SK-N-MC (cell line): ENCODE data around the gene TNFAIP2.

ENCODE experiments used
- DNase-seq: peaks from one replicate; pipeline ENCODE4 v3.0.0-alpha.2; 2011; ENCODE audit warnings: low read depth, low spot score
- H3K27ac ChIP-seq: fragments of 200-600 bp; sonication (generic); 2 replicates; pipeline ENCODE4 v1.5.1; 2016; ENCODE audit warnings: mixed run types
- H3K36me3 ChIP-seq: fragments of 200-600 bp; sonication (generic); 2 replicates; pipeline ENCODE4 v1.6.1; 2017; ENCODE audit warnings: antibody characterized with exemption, low read length, mixed read lengths; ENCODE audit not compliant: insufficient read depth
- H3K4me3 ChIP-seq: fragments of 200-600 bp; sonication (generic); 2 replicates; pipeline ENCODE4 v1.5.1; 2016
- H3K9ac ChIP-seq: fragments of 200-600 bp; sonication (generic); 2 replicates; pipeline ENCODE4 v1.8.0; 2017; ENCODE audit warnings: mixed run types, mixed read lengths; ENCODE audit not compliant: insufficient read length
- H3K9me3 ChIP-seq: fragments of 200-600 bp; sonication (generic); 2 replicates; pipeline ENCODE4 v1.6.1; 2017; ENCODE audit warnings: low read depth, mild to moderate bottlenecking, antibody characterized with exemption, low read length, moderate library complexity, mixed read lengths
- EZH2 ChIP-seq: fragments of 200-600 bp; sonication (generic); IDR thresholded peaks from one replicate; pipeline ENCODE4 v1.6.1; 2017; ENCODE audit warnings: antibody characterized with exemption
- FOXP2 ChIP-seq: optimal IDR thresholded peaks from 2 replicates; pipeline ENCODE3; 2011; ENCODE audit warnings: mild to moderate bottlenecking, moderate library complexity; ENCODE audit not compliant: insufficient read depth; ENCODE audit errors: extremely low read length, control extremely low read depth
- POLR2AphosphoS5 ChIP-seq: IDR thresholded peaks from 2 replicates; pipeline ENCODE4 v1.6.1; 2012; ENCODE audit warnings: mild to moderate bottlenecking, low read depth, low read length, borderline replicate concordance

The TNFAIP2 gene

GRCh38 chr14:103091041-103091882, 32.0 kb upstream of the TNFAIP2 start:
- no peak for DNase-seq
- Histone ChIP-seq H3K9ac (no peak overlapping the region), H3K9me3 (no peaks in the 10 kb centered on the region), H3K27ac (no peak overlapping the region), H3K36me3 (no peaks in the 10 kb centered on the region), H3K4me3 (no peak overlapping the region)
- no peak for TF ChIP-seq FOXP2
- no peak for TF ChIP-seq POLR2AphosphoS5
- TF ChIP-seq EZH2, result no peak

- no peaks in the 10 kb centered on the region for H3K9me3 ChIP-seq
- no peak for DNase-seq
- H3K27ac ChIP-seq, result no peak overlapping the region
- H3K36me3 ChIP-seq, result no peaks in the 10 kb centered on the region
- TF ChIP-seq FOXP2 (no peak), POLR2AphosphoS5 (no peak), EZH2 (no peak)
- no peak overlapping the region for H3K4me3 ChIP-seq
- no peak overlapping the region for H3K9ac ChIP-seq
Observed at GRCh38 chr14:103091883-103092222, 31.4 kb upstream of the TNFAIP2 start.

DNA sequence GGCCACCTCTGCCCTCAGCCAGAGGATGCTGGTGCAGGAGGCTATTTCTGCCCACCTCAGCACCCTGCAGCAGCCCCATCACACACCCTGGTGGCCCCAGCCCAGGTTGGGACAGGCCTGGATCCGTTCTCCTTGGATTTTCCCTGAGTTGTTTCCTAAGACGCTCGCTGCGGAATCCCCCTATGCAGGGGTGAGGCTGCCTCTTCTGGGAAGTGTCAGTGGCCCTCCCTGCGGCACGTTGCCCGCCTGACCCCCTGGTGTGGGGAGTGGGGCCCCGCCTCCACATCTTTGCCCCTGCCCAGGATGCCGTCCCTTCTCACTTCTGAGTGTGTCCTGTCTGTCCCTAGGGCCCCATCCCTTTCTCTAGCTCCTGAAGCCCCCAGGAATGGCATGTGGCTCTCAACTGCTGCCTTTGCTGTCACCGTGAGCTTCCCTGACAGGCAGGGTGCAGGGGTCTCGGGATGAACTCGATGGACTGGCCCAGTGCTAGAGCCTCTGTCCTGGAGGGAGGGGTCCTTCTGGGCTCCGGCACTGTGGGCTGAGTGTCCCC, 29.3 kb upstream of the TNFAIP2 start:
- no peaks in the 10 kb centered on the region for H3K36me3 ChIP-seq
- DNase-seq, result no peak
- no peak overlapping the region for H3K27ac ChIP-seq
- no peak overlapping the region for H3K9ac ChIP-seq
- H3K9me3 ChIP-seq, result no peaks in the 10 kb centered on the region
- H3K4me3 ChIP-seq, result no peak overlapping the region
- TF ChIP-seq FOXP2 (no peak), EZH2 (no peak), POLR2AphosphoS5 (no peak)

DNA sequence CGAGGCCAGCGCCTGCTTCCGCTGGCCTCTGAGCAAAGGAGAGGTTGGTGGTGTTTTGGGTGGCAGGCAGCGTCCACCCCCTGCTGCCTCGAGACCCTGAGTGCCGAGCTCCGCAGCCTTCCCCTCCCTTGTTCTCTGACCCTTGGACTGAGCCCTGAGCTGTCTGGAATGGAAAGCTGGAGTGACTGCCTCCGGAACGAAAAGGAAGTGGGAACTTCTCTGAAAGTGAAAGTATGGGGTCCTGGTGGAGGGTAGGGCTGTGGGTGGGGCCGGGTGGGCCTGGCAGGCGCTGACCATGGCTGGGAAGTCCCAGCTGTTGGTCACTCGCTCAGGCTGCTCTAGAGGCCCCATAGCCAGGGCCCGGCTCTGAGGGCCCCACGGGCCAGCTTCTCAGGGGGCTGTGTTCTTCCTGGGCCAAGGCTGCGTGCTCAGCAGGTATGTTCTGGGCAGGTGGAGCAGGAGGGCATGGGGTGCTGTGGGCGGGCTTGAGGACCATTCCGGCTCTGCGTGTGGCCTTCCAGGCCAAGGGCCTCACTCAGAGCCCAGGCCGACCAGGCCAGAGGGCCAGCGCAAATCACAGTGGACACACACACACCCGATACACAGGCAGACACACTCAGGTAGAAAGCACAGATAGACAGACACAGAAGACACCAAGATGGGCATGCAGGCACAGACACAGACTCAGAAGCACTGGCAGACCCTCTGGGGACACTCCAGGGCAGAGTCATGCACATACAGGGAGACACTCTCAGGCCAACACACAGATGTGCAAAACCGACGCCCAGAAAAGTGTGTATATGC, 28.7 kb upstream of the TNFAIP2 start, which contains the start of gene EXOC3L4:
Gene EXOC3L4 (plus strand): TSS at position 320 of the 804 bp plus-strand sequence. CDS start 5,495 bp downstream, outside the sequence.
- H3K4me3 ChIP-seq, result no peak within 1 kb of the TSS
- H3K9ac ChIP-seq, result no peak within 1 kb of the TSS
- H3K27ac ChIP-seq, result no peak within 1 kb of the TSS
- H3K9me3 ChIP-seq, result no peaks in the 10 kb centered on the region
- TF ChIP-seq POLR2AphosphoS5 (no peak), FOXP2 (no peak), EZH2 (no peak)
- DNase-seq, result no peak
- H3K36me3 ChIP-seq, result no peaks in the 10 kb centered on the region

- Histone ChIP-seq H3K36me3 (no peaks in the 10 kb centered on the region), H3K27ac (no peak overlapping the region), H3K9ac (no peak overlapping the region), H3K4me3 (no peak overlapping the region), H3K9me3 (no peaks in the 10 kb centered on the region)
- DNase-seq, result no peak
- TF ChIP-seq FOXP2, result no peak
- no peak for TF ChIP-seq EZH2
- TF ChIP-seq POLR2AphosphoS5, result no peak
Observed at GRCh38 chr14:103095210-103095778, 28.0 kb upstream of the TNFAIP2 start.

- H3K4me3 ChIP-seq, result no peak overlapping the region
- 0 out of 2 replicates have a peak overlapping the region, but pooled peaks have one; percentile 19 for H3K27ac ChIP-seq
- no peak overlapping the region for H3K9ac ChIP-seq
- no peak for DNase-seq
- no peaks in the 10 kb centered on the region for H3K9me3 ChIP-seq
- TF ChIP-seq POLR2AphosphoS5 (no peak), FOXP2 (no peak), EZH2 (no peak)
- no peaks in the 10 kb centered on the region for H3K36me3 ChIP-seq
Observed at GRCh38 chr14:103096387-103096786, 26.9 kb upstream of the TNFAIP2 start.

GRCh38 chr14:103097244-103097993, 25.8 kb upstream of the TNFAIP2 start:
- TF ChIP-seq POLR2AphosphoS5 (no peak), EZH2 (no peak), FOXP2 (no peak)
- Histone ChIP-seq H3K9me3 (no peaks in the 10 kb centered on the region), H3K9ac (no peak overlapping the region)

More at GRCh38 chr14:103097244-103097993, 25.8 kb upstream of the TNFAIP2 start:
- DNase-seq, result no peak
- H3K36me3 ChIP-seq, result no peaks in the 10 kb centered on the region
- H3K4me3 ChIP-seq, result no peak overlapping the region
- no peak overlapping the region for H3K27ac ChIP-seq
